Measurements from ENCODE around the gene DNAH17.

The DNAH17 gene

GRCh38 chr17:78575899-78576298 is 1.3 kb downstream of the DNAH17 start:
- H3K9me3 ChIP-seq (replicated peaks; ENCODE audit: insufficient read depth, low read length), result no peaks in the 10 kb centered on the region
- no peak for DNase-seq

GRCh38 chr17:78575340-78575739 is 1.9 kb downstream of the DNAH17 start:
- H3K4me3 ChIP-seq (ENCODE audit: low read length), result no peak overlapping the region
- H3K36me3 ChIP-seq (replicated peaks; ENCODE audit: insufficient read depth, low read length), result no peaks in the 10 kb centered on the region
- H3K4me1 ChIP-seq (ENCODE audit: low read length), result no peaks in the 10 kb centered on the region
- no peak overlapping the region for H3K9ac ChIP-seq (ENCODE audit: low read length)
- H3K27me3 ChIP-seq (replicated peaks; ENCODE audit: insufficient read depth, low read length), result peaks cover 96% of the 10 kb centered on the region
- H3K9me3 ChIP-seq (replicated peaks; ENCODE audit: insufficient read depth, low read length), result no peaks in the 10 kb centered on the region
- no peak overlapping the region for H3K4me2 ChIP-seq (ENCODE audit: low read depth, low read length)
- TF ChIP-seq CTCF (IDR thresholded peaks at IDR 0.05; ENCODE audit: low read length) (no peak), EZH2 (optimal IDR thresholded peaks at IDR 0.05; ENCODE audit: low read depth, low read length) (no peak), EZH2phosphoT487 (IDR thresholded peaks at IDR 0.05; ENCODE audit: low read length) (no peak)
- no peak overlapping the region for H2AFZ ChIP-seq (ENCODE audit: low read length)
- no peaks in the 10 kb centered on the region for H4K20me1 ChIP-seq (ENCODE audit: insufficient read depth, low read length)
- no peak overlapping the region for H3K27ac ChIP-seq (ENCODE audit: low read length)
- no peak for DNase-seq
- no peaks in the 10 kb centered on the region for H3K9me2 ChIP-seq (replicated peaks; ENCODE audit: insufficient read depth, low read length)
- H3K79me2 ChIP-seq (ENCODE audit: low read length), result no peaks in the 10 kb centered on the region
- H3F3A ChIP-seq (ENCODE audit: insufficient read depth, low read length), result no peaks in the 10 kb centered on the region

More at GRCh38 chr17:78575899-78576298, 1.3 kb downstream of the DNAH17 start:
- Histone ChIP-seq H4K20me1 (ENCODE audit: insufficient read depth, low read length) (no peaks in the 10 kb centered on the region), H3F3A (ENCODE audit: insufficient read depth, low read length) (no peaks in the 10 kb centered on the region), H3K27me3 (replicated peaks; ENCODE audit: insufficient read depth, low read length) (peaks cover 99% of the 10 kb centered on the region), H3K36me3 (replicated peaks; ENCODE audit: insufficient read depth, low read length) (no peaks in the 10 kb centered on the region), H3K4me3 (ENCODE audit: low read length) (no peak overlapping the region), H3K9ac (ENCODE audit: low read length) (no peak overlapping the region), H3K9me2 (replicated peaks; ENCODE audit: insufficient read depth, low read length) (no peaks in the 10 kb centered on the region), H3K4me1 (ENCODE audit: low read length) (no peaks in the 10 kb centered on the region), H3K4me2 (ENCODE audit: low read depth, low read length) (no peak overlapping the region), H3K79me2 (ENCODE audit: low read length) (no peaks in the 10 kb centered on the region), H2AFZ (ENCODE audit: low read length) (no peak overlapping the region), H3K27ac (ENCODE audit: low read length) (no peak overlapping the region)
- TF ChIP-seq EZH2 (optimal IDR thresholded peaks at IDR 0.05; ENCODE audit: low read depth, low read length) (no peak), CTCF (IDR thresholded peaks at IDR 0.05; ENCODE audit: low read length) (no peak), EZH2phosphoT487 (IDR thresholded peaks at IDR 0.05; ENCODE audit: low read length) (no peak)

GRCh38 chr17:78573955-78574354 is 3.2 kb downstream of the DNAH17 start:
- no peaks in the 10 kb centered on the region for H3F3A ChIP-seq (ENCODE audit: insufficient read depth, low read length)
- no peak overlapping the region for H3K4me2 ChIP-seq (ENCODE audit: low read depth, low read length)
- no peaks in the 10 kb centered on the region for H4K20me1 ChIP-seq (ENCODE audit: insufficient read depth, low read length)
- no peak overlapping the region for H3K4me3 ChIP-seq (ENCODE audit: low read length)
- no peaks in the 10 kb centered on the region for H3K4me1 ChIP-seq (ENCODE audit: low read length)
- H3K36me3 ChIP-seq (replicated peaks; ENCODE audit: insufficient read depth, low read length), result no peaks in the 10 kb centered on the region
- H3K9me2 ChIP-seq (replicated peaks; ENCODE audit: insufficient read depth, low read length), result no peaks in the 10 kb centered on the region
- no peaks in the 10 kb centered on the region for H3K9me3 ChIP-seq (replicated peaks; ENCODE audit: insufficient read depth, low read length)
- H3K27me3 ChIP-seq (replicated peaks; ENCODE audit: insufficient read depth, low read length), result peaks cover 96% of the 10 kb centered on the region
- no peaks in the 10 kb centered on the region for H3K79me2 ChIP-seq (ENCODE audit: low read length)
- no peak overlapping the region for H3K9ac ChIP-seq (ENCODE audit: low read length)
- H3K27ac ChIP-seq (ENCODE audit: low read length), result no peak overlapping the region
- DNase-seq, result no peak
- no peak overlapping the region for H2AFZ ChIP-seq (ENCODE audit: low read length)
- TF ChIP-seq CTCF (IDR thresholded peaks at IDR 0.05; ENCODE audit: low read length) (no peak), EZH2 (optimal IDR thresholded peaks at IDR 0.05; ENCODE audit: low read depth, low read length) (no peak), EZH2phosphoT487 (IDR thresholded peaks at IDR 0.05; ENCODE audit: low read length) (no peak)

All from MM.1S (cell line).